OCI-LY1 (cell line): ENCODE data around the gene C22orf15.

Experiments used
- CTCF ChIP-seq: fragments of 200-600 bp; sonication (generic), shearing (Covaris generic); IDR thresholded peaks from 2 replicates; pipeline ENCODE4 v1.5.1; 2017; ENCODE audit warnings: mild to moderate bottlenecking, antibody characterized with exemption, low read length, moderate library complexity, mixed read lengths
- EZH2 ChIP-seq: fragments of 200-600 bp; sonication (generic), shearing (Covaris generic); IDR thresholded peaks from 2 replicates; pipeline ENCODE4 v1.8.0; 2017; ENCODE audit warnings: borderline replicate concordance, mixed run types, mild to moderate bottlenecking, antibody characterized with exemption, low read length, moderate library complexity, mixed read lengths

GRCh38 chr22:23759566-23759965 lies 3.2 kb upstream of the C22orf15 start:
- TF ChIP-seq EZH2 (no peak), CTCF (no peak)
